G401.6 (cell line): ENCODE results near the gene C5orf15.
"Not testable (repeated sequence)": the region's sequence is repeated elsewhere in the genome, so short reads cannot be mapped to it uniquely, and the experiment has no call there.

Experiments used
- FAIRE-seq: peaks from 2 replicates; lab custom pipeline; 2012; peaks lifted over from hg19 to GRCh38; lab: Jason Lieb, UNC

The C5orf15 gene

DNA sequence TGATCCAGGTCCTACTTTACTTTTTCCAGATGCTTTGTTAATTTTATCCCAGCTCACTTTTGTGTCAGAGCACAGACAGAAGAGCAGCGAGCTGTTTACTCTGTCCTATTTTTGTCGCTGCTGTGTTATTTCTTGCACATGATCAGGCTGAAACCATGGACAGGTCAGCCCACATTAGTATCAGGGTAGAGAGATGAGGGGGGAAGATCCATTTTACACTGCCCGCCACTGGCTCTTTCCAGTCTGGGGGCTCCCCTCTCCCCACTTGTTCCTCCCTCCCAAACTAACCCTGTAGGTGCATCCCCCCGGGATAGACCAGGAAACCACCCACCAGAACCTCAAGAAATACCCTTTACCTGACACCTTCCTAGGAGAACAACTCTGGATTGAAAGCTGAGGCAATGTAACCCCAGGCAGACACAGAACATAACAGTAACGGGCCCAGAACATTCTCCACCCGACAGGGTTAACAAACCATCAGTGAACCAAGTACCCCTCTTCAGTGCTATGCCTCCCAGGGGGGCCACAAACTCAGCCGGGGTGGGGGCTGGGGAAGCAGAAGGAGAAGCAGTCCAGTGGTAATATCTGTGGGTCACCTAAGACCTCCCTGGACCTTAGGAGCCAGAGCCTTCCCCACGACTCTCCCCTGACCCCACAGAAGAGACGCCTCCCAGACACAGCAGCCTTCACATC is 26.0 kb upstream of the C5orf15 start:
- FAIRE-seq: no peak

DNA sequence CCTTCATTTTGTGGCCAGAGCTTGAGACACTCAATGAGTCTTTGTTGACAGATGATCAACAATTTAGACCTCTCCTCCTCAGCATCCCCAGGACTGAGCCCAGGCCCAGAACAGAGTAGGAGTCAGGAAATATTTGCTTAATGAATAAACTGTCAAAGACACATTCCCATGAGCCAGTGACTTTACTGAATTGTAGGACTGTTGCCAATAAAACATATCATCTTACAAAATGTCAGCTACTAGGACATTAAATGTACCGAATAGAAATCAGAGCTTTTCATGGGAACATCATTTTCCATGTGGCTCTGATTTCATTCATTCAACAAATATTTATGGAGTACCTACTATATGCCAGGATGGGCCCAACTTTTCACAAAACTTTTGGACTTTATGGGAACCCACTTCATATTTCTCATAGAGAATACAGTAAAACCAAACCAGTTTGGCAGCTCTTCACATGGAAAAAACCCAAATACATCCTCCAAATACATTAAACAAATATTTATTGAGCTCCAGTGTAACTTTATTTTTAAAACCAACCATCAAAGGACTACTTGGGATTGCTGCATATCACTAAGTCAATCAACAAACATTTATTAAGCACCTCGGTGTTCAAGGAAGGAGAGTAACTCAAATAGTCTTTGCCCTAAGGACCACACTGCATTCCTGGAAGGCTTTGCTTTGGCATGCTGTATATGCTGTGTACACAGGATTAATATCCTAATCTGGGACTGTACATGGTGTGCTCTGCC is 24.9 kb upstream of the C5orf15 start:
- FAIRE-seq: no peak

DNA sequence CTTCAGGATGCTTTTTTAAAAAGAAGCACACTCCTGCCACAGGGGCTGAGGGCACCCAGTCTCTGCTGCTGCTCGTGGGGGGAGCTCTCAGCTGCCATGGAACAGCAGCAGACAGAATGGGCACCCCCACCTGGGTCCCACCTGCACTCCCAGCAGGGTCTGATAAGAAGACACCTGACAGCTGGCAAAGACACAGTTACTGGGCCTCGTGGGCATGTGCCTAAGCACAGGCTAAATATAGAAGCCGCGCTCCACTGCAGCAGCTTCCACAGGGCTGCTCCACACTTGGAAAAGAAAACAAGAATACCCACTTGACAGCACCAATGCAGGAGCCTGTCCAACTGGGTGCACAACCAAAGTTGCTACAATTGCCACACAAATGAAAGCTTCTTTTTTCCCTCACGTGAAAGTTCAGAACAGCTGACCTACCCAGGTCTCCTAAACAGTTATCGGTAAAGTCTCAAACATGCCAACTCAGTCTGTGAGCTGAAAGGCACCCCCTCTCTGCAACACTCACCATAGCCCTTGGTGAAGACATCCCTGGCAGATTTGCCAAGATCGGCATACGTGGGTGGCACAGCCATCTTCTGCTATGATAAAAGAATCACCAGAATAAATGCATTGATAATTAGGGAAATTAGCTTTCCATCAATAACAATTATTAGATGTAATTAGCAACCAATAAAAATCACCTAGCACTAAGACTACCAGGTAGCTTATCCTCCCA is 24.2 kb upstream of the C5orf15 start:
- no peak for FAIRE-seq

DNA sequence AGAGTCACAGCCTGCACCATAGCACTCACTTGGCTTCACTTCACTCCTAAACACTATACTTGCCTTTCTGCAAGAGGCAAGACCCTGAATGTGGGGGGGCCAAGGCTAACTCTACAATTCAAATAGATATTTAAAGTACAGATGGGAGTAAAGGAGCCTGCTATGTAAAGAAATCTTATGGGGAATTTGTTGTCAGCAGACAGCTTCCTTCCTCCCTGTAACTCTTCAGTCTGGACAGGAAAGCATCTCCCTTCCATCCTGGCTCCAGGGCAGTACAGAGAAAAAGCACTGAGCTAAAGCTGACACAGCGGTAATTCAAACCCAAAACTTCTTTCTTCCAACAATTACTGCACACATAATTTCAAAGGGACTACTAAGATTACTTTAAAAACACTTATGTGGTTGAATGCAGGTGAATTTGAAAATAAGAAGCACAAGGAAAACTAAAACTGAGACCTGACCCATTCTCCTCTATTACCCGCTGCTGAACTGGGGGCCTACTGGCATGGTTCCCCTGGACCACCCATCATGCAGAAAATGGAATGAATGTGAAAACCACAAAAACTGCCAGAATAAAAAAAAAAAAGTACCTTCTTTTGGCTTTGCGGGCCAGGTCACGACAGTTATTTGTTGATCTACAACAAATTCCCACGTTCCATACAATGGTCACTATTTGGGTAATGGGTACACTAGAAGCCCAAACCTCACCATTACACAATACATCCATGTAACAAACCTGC is 22.9 kb upstream of the C5orf15 start:
- FAIRE-seq: no peak

DNA sequence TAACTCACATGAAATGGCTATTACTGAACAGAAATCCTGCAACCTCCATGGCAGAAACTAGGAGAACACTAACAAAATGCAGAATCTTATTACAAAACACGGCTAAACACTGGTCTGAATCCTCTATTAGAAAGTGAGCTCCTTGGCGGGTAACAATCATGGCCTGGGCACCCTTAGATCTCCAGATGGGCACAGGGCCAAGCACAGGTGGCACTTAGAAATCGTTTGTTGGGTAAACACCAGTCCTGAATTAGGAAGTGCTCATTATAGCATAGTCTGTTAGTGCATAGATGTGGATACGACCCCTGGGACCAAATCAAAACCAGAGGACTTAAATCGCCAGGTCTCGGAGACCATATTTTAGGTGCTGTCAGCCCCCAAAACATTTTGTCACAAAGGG is 22.0 kb upstream of the C5orf15 start:
- FAIRE-seq: no peak

DNA sequence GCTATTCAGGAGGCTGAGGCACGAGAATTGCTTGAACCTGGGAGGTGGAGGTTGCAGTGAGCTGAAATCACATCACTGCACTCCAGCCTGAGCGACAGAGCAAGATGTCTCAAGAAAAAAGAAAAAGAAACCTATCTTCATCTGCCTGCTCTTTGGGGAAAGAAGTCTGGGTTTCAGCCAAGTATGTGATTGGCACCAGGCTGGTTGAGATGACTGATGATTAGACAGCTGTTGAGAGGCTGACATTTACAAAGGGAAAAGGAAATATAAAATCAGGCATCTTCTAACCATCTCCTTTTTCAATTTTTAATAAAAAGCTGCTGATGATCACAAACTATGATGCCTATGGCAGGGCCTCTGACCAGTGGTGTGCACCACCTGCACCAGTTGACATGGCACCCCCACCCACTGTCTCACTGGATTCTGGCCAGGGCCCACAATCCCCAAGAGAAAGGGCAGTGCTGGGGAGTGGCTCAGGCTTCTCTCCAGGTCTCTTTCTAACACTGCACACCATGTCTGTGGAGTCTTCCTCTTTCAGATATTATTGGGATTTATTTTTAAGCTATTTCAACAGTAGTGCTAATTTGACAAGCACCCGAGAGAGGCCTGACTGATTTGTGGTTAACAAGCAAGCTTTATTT is 17.2 kb upstream of the C5orf15 start:
- no peak for FAIRE-seq

DNA sequence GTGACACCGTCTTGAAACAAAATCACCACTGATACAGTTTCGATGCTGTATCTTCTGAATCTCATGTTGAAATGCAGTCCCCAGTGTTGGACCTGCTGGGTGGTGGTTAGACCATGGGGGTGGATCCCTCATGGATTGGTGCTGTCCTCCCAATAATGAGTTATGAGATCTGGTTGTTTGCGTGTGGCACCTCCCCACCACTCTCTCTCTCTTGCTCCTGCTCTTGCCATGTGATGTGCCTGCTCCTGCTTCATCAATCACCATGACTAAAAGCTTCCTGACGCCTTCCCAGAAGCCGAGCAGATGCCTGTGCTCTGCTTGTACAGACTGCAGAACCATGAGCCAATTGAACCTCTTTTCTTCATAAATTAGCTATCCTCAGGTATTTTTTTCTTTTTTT is 15.2 kb upstream of the C5orf15 start:
- no peak for FAIRE-seq

DNA sequence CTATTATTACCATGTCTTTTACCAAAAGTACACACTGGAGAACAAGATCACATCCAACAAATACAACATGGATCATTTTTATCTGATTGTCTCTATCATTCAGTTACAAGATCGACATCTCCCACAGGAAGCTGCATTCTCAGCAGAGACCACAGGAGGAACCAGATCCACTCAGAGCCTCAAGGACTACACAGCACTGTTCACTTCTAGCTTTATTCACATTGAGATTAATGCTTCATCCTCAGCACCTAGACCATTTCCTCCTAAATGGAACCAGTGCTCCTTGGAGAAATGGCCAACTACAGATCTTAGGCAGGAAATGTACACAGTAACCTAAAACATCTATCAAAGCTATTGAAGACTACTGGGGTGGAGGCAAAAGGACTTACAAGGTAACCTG is 13.3 kb upstream of the C5orf15 start:
- no peak for FAIRE-seq

DNA sequence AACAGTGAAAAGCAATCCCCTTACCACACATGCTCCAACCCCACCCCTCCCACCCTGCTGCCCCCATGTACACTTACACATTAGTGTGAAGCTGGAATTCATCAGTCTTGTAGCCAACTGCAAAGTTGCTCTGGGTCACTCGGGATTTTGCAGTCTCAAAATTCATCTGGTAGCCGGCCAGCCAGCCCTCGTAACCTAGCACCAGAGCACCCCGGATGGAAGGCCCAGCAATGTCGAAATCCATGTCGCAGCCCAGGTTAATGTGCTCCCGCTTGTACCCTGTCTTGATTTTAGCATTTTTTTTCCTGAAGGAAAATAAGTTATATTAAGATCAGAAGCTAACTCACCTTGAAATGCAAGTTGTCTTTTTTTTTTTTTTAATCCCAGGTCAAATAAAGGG is 12.2 kb upstream of the C5orf15 start:
- no peak for FAIRE-seq

DNA sequence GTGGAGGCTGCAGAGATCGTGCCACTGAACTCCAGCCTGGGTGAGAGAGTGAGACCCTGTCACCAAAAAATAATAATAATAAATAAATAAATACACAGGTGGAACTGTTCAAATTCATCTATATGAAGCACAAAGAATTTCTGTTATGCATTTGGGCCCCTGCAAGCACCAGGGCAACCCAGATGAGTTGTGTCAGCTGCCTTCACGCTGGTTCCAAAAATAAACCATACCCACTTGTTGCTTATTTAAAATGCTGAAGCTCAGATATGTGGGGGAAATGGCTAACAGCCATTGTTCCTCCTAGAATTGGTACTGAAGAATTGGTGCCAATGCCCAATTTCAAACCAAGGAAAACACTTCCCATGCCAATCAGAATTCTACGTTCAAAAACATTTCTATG is 10.5 kb upstream of the C5orf15 start:
- FAIRE-seq: no peak

DNA sequence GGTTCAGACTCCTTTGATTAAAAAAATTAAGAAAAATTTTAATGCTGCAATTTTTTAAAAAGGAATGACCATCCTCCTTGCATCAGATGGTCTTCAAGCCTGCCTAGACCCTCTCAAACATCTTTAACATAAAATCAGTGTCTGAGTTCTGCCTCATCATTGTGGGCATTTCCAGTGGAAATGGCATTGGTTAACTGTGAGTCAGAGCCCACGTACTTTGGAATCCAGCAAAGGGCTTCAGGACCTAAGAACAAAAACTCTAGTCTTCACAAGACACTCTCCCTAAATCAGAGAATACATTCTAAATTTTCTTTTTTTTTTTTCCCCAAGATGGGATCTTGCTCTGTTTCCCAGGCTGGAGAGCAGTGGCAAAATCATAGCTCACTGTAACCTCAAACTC is 9.4 kb upstream of the C5orf15 start:
- no peak for FAIRE-seq

DNA sequence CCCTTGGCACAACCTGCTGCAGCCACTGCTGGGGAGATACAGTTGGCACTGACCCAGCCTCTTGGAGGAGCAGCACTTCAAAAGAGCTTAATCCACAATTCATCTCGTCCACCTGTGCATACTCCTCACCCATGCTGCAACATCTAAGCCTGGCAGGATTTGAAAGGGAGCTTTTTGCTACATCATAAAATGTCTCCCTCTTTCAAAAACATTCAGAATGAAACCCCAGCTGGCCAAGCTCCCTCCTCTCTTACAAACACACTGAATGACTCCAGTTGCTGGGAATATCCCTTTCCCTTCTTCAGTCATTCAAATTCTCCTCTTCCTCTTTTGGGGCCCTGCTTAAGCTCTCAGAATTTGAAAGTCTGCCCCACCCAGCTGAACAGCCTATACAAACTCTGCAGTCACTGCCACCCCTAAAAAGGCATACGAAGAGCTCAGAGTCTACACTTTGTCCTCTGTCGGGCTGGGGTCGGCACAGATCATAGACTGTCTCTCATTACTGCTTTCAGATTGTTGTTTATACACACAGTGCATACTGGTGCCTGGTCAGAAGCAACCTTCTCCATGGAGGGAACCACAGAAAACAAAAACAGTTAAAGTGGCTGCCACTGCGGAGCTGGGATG is 8.8 kb upstream of the C5orf15 start:
- FAIRE-seq: no peak

DNA sequence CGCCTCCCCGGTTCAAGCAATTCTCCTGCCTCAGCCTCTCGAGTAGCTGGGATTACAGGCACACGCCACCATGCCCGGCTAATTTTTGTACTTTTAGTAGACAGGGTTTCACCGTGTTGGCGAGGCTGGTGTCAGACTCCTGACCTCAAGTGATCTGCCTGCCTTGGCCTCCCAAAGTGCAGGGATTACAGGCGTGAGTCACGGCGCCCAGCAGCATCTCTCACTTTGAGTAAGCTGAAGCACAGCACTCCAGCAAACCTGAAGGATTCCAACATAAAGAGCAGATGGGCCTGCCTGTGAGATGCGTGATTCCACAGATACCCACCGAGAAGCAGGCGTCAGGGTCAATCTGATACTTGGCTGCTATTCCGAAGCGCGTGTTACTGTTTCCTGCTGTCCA is 7.1 kb upstream of the C5orf15 start:
- FAIRE-seq: not testable (repeated sequence)

DNA sequence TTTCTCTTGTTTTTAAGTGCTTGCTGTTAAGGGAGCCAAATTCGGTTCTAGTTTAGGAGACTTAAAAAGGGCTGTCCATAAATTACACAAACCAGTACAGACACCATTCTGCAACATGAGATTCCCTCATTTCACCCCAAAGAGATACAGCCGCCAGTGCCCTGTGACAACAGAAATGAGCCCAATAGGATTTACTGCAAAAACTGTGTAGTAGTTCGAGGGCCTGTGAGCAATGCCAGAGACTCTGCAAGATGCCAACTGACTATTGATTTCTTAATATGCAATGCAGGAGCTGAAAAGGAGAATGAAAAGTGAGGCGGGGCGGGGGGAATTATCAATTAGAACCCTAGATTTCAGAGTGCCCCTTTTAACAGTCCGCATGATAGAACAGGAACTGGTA is 5.7 kb upstream of the C5orf15 start:
- FAIRE-seq: no peak

DNA sequence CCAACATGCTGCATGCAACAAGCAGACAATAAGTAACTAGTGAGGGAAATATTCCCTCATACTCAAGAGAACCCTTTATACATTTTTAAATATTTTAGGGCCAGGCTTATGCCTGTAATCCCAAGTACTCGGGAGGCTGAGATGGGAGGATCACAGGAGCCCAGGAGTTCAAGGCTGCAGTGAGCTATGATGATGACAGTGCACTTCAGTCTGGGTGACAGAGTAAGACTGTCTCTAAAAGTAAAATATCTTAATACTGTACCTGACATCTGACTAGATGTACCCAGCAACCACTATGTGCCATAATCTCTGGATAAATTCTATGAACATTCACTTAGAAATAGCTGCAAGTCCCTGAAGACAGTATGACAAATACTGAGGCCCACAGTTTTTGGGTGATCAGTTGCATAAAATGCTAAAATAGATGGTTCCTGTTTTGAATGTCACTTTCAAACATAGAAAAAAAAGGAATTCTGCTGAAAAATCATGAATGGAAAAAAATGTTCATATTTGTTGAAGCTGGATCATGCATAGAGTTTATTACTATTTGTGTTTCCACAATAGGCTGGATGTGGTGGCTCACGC is 2.0 kb upstream of the C5orf15 start:
- FAIRE-seq: no peak

DNA sequence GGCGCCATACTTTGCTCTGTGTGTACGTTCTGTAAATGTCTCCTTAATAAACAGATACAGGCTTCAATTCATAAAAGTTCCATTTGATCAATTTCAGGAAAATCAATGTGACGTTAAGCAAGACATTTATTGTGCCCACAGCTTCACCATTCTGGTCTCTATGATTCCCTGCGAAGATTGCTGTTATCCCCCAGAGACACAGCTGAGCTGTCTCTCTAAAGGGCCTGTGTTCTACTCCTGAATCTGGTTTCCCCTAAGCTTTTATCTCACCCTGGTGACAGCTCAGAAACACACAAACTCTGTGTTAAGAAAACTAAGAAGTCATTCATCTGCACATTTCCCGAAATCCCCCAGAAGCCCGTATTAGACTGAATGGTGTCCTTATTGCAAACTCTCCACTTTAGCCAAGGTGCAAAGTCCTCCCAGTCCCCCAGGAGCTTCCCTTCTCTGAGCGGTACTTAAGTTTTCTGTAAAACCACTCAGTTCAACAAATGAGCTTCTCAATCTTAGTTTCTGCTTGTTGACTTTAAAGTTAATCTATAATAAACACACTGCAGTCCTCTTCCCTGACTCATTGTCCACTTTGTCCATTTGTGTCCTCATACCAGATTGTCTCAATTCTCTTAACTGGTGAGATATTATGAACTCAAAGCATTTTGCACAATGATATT is 1.4 kb upstream of the C5orf15 start:
- FAIRE-seq: no peak

DNA sequence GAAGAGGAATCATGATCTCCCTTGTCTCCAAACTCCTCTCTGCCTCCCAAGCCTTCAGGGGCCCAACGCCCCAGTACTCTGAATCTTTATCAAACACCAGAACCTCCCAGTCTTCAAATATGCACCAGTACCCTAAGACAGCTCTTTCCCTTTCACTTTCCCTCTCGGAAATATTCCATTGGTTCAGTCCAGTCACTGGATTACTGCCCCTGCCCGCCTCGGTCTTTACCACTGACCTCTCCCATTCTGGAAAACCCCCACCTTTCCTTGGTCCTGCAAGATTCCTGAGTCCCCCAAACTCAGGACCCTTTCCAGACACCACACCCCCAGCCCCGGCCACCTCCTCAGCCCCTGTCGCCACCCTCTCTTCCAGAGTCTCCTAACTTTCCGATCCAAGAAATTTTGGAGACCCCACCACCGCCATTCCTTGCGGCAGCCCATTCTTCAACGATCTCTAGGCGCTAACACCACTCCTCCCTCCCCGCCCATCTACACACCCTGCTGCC is 674 bp downstream of the C5orf15 start:
- FAIRE-seq: no peak

DNA sequence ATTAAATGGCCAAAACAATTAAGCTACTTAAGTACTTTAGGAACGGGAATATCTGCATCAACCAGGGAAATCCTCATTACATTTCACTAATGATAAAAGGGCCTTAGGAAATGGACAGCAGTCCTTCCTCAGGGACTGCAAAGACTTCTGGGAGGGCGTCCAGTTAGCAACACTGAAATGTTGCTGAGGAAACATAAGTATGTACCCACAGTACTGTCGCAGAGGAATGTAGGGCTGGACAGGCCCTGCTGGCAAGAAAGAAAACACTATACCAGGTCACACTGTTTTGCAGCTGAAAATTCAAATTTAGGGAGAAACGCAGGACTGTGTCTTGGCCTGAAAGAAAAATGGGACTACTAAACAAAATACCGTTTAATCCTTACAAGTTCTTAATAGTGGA is 1.3 kb downstream of the C5orf15 start:
- FAIRE-seq: no peak

DNA sequence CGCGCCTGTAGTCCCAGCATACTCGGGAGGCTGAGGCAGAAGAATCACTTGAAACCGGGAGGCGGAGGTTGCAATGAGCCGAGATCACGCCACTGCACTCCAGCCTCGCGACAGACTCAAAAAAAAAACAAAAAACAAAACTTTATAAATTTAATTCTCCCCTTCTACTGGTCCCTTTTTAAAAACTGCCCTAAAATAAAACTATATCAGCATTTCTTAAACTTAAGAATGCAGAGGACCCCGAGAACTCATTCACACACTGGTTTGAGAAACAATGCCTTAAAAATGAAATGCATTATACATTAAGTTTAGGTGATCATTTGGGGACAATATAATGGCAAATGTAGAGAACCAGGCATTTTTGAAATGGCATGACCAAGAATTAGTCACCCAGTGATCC is 2.3 kb downstream of the C5orf15 start:
- no peak for FAIRE-seq

DNA sequence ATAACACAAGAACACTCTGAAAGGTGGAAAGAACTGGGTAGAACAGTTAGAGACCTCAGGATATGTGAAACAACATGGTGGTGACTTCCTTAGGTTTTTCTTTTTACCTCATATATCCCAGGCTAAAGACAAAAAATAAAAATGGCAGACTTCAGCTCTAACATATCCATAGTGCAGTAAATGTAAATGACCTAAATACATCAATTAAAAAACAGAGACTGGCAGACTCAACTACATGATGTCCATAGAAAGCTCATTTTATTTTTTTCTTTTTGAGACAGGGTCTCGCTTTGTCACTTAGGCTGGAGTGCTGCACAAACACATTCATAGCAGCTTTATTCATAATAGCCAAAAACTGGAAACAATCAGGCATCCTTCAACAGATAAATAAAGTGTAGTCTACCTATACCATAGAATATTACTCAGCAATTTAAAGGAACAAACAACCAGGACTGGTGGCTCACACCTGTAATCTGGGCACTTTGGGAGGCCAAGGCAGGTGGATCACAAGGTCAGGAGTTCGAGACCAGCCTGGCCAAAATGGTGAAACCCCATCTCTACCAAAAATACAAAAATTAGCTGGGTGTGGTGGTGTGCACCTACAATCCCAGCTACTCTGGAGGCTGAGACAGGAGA is 4.8 kb downstream of the C5orf15 start:
- no peak for FAIRE-seq
